Stimulated activated CD4-positive, alpha-beta T cell treated with anti-CD3 and anti-CD28 coated beads, Interleukin-2, amount 100 ng/mL, for 48 hours (primary cell): Measurements from ENCODE around the gene SLC12A2.

Experiments
- DNase-seq, 2 donors: peaks; one replicate each; pipeline ENCODE4 v3.0.0-alpha.2; 2020

SLC12A2 gene

GRCh38 chr5:128097781-128098180 is 14.2 kb downstream of the SLC12A2 start:
- no peak for DNase-seq

DNA sequence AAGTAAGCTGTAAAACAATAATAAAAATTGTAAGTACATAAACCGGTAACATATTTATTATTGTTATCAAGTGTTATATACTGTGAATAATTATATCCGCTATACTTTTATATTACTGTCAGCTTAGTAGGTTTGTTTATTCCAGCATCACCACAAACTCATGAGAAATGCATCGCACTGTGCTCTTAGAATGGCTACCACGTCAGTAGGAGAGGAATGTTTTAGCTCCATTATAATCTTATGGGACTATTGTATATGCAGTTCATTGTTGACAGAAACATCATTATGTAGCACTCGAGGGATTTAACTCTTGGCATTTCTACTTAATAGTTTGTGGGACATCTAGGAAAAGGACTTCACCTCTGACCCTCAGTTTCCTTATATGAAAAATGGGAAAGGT is 16.4 kb downstream of the SLC12A2 start:
- no peak for DNase-seq

DNA sequence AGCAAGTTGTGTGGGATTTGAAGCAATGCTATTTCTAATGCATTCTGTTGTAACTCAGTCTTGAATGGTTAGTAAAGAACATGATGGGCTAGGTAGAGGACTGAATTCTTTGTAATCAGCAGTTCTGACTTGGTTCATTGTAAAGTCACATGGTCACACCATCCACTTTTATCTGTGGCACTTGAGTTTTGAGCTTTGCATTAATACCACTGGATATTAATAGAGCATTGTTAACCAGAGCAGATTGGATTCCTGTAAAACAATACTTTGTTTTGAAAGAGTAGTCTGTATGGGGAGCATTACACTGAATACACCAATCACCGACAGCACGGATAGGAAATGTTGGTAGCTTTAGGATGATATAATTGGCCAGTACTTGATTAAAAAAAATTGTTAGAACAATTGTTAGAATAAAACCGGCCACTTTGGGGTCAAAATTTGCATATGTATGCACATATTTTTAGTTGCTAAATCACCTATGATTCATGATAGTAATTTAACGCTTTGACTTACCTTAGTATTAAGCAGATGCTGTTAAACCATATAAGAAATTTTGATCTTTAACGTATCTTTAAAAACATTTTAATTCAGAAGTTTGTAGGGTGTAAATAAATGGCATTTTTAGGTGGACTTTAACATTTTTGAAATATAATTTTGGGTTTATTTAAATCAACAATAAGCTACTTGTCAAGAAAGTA is 17.4 kb downstream of the SLC12A2 start:
- no peak for DNase-seq

DNA sequence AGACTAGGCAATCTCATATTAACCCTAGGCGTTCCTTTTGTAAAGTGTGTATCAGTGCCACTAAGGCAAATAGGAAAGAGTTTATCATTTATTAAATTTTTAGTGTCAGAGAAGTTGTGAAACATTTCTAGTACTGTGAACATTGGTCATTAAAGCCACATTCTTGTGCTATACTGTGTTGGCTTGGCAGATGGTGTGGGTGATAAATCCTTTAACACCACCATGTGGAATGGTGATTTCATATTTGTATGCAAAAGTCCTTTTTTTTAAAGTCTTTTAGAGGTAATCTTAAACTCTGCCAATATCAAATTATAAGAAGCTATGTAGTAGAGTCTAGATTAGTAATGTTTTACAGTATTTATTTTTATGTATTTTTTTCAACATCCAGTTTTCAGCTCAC is 18.1 kb downstream of the SLC12A2 start:
- no peak for DNase-seq

- DNase-seq, result no peak
Observed at GRCh38 chr5:128105203-128105602, 21.6 kb downstream of the SLC12A2 start.

DNA sequence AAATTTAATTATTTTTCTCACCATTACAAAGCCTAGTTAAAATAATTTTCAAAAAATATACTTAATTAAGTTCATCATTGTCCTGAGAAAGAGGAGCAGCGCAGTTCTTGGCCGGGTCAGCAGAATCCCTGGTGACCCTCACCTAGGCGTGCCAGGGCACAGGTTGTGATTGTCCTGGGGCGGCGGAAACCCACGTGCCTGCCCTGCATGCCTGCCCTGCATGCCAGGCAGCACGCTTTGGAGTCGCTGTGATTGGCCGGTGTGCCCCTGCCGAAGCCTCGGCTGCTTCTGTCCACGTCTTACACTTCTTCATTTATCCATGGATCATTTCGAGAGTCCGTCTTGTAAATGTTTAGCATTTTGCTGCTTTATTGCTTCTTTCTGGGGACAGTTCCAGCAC is 25.6 kb downstream of the SLC12A2 start:
- no peak for DNase-seq

DNA sequence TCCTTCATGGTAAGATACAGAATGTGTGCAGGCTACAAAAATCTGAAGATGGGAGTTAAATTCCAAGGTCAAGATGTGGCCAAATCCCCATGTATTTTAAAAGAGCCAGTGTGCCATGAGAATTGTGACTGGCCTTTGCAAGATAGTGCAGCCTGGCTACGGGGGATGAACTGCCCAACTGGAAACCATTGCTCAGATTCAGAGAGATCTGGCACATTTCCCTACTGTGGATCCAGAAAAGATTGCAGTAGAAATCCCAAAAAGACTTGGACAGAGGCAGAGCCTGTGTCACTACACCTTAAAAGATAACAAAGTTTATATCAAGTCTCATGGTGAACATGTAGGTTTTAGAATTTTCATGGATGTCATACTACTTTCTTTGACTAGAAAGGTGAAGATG is 26.2 kb downstream of the SLC12A2 start:
- no peak for DNase-seq

GRCh38 chr5:128111818-128112448 is 28.4 kb downstream of the SLC12A2 start:
- no peak for DNase-seq

DNA sequence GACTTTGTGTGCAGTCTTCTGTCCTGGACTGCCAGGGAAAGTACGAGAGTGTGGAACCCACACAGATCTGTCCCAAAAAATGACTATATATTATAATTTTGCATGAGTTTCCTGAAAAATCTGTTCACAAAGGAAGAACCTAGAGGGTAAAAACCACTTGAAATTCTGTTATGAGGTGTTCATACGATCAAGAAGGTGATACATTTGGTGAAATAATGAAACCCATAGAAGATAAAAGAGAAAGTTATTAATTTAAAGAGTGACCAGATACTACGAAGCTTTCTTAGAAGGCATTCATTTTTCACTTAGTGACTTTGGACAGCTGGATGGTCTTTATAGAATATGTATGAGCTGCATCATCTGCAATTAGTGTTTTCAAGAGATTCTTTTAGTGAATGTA is 32.9 kb downstream of the SLC12A2 start:
- DNase-seq, result no peak

- DNase-seq, result no peak
Observed at GRCh38 chr5:128118214-128118613, 34.6 kb downstream of the SLC12A2 start.

GRCh38 chr5:128121651-128122050 is 38.1 kb downstream of the SLC12A2 start:
- no peak for DNase-seq

DNA sequence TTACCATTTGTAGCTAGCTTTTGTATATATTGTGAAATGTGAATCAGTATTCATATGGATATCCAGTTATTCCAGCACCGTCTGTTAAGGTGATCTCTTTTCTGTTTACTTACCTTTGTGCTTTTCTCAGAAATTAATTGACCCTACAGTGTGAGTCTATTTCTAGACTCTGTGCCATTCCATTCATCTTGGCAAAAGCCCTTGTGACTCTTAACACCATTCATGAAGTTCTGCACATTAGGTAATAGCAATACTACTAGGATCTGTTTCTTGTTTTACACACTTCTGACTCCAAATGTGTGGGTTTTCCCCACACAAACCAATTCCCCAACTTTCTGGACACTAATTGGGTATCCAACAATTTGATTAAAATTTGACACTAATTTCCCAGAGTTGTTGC is 40.4 kb downstream of the SLC12A2 start:
- DNase-seq, result no peak

DNA sequence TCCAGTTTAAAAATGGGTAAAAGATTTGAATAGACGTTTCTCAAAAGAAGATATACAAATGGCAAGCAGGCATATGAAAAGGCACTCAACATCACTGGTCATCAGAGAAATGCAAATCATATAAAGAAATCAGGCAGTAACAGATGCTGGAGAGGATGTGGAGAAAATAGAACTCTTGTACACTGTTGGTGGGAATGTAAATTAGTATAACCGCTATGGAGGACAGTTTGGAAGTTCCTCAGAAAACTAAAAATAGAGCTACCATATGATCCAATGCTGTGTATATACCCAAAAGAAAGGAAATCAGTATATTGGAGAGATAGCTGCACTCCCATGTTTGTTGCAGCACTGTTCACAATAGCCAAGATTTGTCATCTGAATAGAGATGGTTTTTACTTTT is 42.7 kb downstream of the SLC12A2 start:
- DNase-seq, result no peak

GRCh38 chr5:128132499-128132898 is 48.9 kb downstream of the SLC12A2 start:
- DNase-seq, result no peak

DNA sequence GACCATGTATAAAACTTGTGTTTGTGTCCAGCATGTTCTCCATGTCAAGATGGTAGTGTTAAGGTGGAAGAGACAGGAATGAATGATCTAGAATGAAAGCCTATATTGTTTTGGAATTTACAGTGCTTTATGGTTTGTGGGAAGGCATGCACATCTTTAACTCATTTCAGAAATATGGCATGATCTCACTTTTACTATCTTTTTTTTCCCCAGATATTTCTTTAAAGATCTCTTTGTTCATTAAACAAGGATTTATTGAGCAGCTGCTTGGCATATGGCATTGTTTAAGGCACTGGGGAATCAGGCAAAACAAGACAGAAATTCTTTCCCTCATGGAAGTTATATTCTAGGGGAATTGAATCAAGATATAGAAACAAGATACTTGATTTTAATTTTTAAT is 51.7 kb downstream of the SLC12A2 start:
- no peak for DNase-seq

GRCh38 chr5:128143911-128144310 is 60.3 kb downstream of the SLC12A2 start:
- DNase-seq, result no peak

DNA sequence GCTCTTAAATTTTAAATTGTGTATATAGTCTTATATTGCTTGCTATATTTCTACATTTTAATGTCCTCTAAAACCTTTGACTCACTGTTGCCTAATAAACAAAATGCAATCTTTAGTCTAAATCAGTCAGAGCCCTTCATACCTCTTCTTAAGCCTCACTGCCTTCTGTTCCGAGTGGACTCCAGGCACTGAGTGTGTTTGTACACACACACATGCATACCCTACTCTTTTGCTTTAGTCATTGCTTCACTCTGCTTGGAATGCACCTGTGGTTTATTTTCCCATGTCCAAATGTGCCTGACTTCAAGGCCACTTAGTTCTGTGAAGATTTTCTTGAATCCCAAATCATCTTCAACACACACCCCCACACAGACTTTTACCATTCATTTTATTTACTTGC is 60.9 kb downstream of the SLC12A2 start:
- DNase-seq, result no peak

- no peak for DNase-seq
Observed at GRCh38 chr5:128146671-128147070, 63.1 kb downstream of the SLC12A2 start.

DNA sequence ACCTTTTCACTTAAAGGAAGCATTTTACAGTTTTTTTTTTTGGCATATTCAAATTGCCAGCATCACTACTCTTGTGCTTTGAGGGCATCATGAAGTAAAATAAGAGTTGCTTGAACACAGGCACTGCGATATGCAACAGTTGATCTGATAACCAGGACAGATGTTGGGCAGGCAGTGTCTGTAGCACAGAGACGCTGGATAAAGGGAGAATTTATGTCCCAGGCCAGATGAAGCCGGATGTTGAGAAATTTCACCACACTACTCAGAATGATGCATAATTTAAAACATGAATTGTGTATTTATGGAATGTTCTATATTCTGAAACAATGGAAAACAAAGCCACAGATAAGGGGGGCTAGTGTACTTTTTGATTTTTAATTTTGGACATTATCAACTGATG is 71.4 kb downstream of the SLC12A2 start:
- no peak for DNase-seq

DNA sequence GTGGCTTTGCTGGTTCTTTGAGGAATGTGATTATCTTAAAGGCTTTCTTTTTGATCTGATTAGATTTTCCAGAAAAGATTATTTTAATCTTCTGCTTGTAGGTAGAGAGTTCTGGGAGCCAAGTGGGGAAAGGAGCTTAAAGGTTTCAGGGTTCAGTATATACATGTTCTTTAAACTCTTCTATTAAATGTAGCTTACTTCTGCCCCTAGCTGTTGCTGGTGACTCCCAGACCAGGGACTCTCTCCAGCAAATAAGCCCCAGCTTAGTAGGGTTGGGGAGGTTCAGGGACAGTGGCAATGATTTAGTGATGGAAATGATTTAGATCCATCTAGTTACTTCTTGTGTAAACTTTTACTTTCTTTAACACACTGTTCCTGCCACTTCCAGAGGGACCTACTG is 72.2 kb downstream of the SLC12A2 start:
- DNase-seq, result no peak

GRCh38 chr5:128156521-128156920 is 73.0 kb downstream of the SLC12A2 start:
- no peak for DNase-seq

DNA sequence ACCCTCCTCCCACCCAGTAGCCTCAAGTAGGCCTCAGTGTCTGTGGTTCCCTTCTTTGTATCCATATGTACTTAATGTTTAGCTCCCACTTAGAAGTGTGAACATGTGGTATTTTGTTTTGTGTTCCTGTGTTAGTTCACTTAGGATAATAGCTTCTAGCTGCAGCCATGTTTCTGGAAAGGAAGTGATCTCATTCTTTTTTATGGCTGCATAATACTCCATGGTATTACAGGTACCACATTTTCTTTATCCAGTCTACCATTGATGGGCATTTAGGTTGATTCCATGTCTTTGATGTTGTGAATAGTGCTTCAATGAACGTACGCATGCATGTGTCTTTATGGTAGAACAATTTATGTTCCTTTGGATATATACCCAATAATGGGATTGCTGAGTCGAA is 74.8 kb downstream of the SLC12A2 start:
- DNase-seq, result no peak

DNA sequence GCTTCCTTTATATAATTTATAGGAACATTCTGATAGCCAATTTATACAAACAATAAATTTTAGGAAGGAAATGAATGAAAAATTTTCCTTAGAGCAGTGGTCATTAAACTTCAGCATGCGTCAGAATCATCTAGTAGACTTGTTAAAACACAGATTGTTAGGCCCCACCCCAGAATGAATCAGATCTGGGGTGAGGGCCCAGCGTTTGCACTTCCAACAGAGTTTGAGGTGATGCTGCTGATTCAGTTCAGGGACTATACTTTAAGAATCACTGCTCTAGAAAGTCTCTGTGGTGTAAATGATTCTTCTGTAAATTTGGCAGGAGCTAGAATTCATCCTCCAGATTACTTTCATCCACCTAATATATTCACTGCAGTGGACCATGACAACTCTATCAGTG is 80.4 kb downstream of the SLC12A2 start:
- DNase-seq, result no peak

DNA sequence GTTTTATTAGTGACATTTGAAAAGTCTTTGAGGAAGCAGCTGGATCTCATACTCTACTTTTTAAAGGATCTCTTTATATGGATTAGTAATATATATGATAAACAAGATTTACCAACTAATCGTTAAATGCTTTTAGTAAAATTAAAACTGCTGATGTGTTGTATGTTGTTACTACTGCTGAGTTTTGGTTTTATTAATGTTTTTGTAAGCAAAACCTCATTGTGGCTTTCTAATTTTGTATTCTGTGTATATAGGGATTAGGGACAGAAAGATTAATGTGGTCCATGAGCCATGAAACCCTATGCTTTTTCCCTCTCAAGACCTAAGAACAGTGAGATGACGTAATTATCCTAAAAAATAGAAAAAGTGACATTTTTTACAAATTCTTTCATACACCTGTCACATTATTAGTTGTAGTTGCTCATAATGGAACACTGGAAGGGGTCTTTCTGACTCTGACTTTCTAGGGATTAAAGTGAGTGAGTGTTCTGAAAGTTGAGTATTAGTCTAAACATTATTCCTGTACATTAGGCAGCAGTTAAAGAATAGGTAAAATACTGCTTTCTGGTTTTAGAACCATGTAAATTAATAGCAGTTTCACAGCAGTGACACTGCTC is 85.9 kb downstream of the SLC12A2 start:
- DNase-seq, result no peak

DNA sequence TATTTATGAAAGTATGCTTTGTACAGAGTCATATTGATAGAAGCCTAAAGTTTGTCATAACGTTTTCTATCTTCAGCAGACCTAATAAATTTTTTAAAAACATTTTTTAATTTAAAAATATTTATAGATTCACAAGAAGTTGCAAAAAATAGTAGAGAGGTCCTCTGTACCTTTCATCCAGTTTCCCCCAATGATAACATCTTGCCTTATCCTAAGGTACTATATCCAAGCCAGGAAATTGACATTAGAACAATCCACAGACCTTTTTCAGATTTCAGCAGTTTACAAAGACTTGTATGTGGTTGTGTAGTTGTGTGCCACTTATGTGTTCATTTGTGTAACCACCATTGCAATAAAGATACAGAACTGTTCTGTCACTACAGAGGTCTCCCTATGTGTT is 88.5 kb downstream of the SLC12A2 start:
- no peak for DNase-seq
